IMR-90 (cell line): ENCODE results near the gene SPATA3. TPM values are rescaled to one million over a fixed set of nuclear protein-coding genes. Genes with fewer than 3 reads are reported as not detected.

Experiments used
- ATAC-seq: fragments of 200-7000 bp; cut with Tn5 transposase; 2 replicates; pipeline ENCODE4 v1.9.1; 2020; ENCODE audit warnings: low read depth, mild to moderate bottlenecking, moderate library complexity
- BruUV-seq: library from RNA; stranded (reverse); fragments of 400-500 nt; replicated peaks from 2 replicates; lab custom pipeline; 2021; lab: Mats Ljungman, UMichigan
- CTCF ChIA-PET: fragments of 300-600 bp; formaldehyde crosslinking; extraction: SDS; loops from one replicate; lab custom pipeline; 2021; ENCODE audit warnings: antibody characterized with exemption; lab: Yijun Ruan, JAX
- POLR2A ChIA-PET: fragments of 300-600 bp; sonication (Branson Sonifier 250); formaldehyde crosslinking; loops from one replicate; lab custom pipeline; 2022; ENCODE audit warnings: antibody characterized with exemption; ENCODE audit not compliant: unreplicated experiment; lab: Charles Lee
- DNase-seq: peaks from one replicate; pipeline ENCODE4 v3.0.0; 2013
- H2AFZ ChIP-seq: replicated peaks from 2 replicates; pipeline ENCODE3; 2013; ENCODE audit warnings: low read length, mild to moderate bottlenecking; ENCODE audit not compliant: poor library complexity
- H2AK5ac ChIP-seq: 2 replicates; pipeline ENCODE4 v1.6.1; 2013; ENCODE audit warnings: low read depth, low read length, inconsistent platforms
- H2AK9ac ChIP-seq: replicated peaks from 2 replicates; pipeline ENCODE3; 2013; ENCODE audit warnings: mild to moderate bottlenecking, low read depth, low read length, moderate library complexity; ENCODE audit not compliant: poor library complexity
- H2BK120ac ChIP-seq: 2 replicates; pipeline ENCODE4 v1.6.1; 2013; ENCODE audit warnings: low read depth, low read length, inconsistent platforms
- H2BK15ac ChIP-seq: 3 replicates; pipeline ENCODE4 v1.6.1; 2013; ENCODE audit warnings: low read depth, low read length, inconsistent platforms
- H2BK20ac ChIP-seq: 2 replicates; pipeline ENCODE4 v1.6.1; 2013; ENCODE audit warnings: low read depth, mild to moderate bottlenecking, inconsistent platforms, low read length, moderate library complexity
- H2BK5ac ChIP-seq: 2 replicates; pipeline ENCODE4 v1.6.1; 2013; ENCODE audit warnings: mild to moderate bottlenecking, low read depth, low read length, inconsistent platforms; ENCODE audit not compliant: poor library complexity, severe bottlenecking
- H3K14ac ChIP-seq: replicated peaks from 2 replicates; pipeline ENCODE4 v1.6.1; 2013; ENCODE audit warnings: low read depth, low read length, inconsistent platforms
- H3K18ac ChIP-seq: 2 replicates; pipeline ENCODE4 v1.6.1; 2013; ENCODE audit warnings: low read depth, low read length, control low read depth
- H3K23ac ChIP-seq: 2 replicates; pipeline ENCODE4 v1.6.1; 2013; ENCODE audit warnings: low read depth, low read length, inconsistent platforms
- H3K27ac ChIP-seq: 2 replicates; pipeline ENCODE4 v1.5.1; 2013; ENCODE audit warnings: mild to moderate bottlenecking, control low read depth, low read length; ENCODE audit not compliant: insufficient read depth
- H3K27me3 ChIP-seq: 2 replicates; pipeline ENCODE4 v1.6.1; 2013; ENCODE audit warnings: low read length; ENCODE audit not compliant: control insufficient read depth, insufficient read depth
- H3K36me3 ChIP-seq: 2 replicates; pipeline ENCODE4 v1.6.1; 2013; ENCODE audit warnings: low read length, mixed read lengths; ENCODE audit not compliant: control insufficient read depth, insufficient read depth
- H3K4ac ChIP-seq: 2 replicates; pipeline ENCODE4 v1.6.1; 2013; ENCODE audit warnings: low read depth, low read length, inconsistent platforms
- H3K4me1 ChIP-seq: 2 replicates; pipeline ENCODE4 v1.6.1; 2013; ENCODE audit warnings: low read length, mixed read lengths; ENCODE audit not compliant: control insufficient read depth, insufficient read depth
- H3K4me2 ChIP-seq: 2 replicates; pipeline ENCODE4 v1.6.1; 2013; ENCODE audit warnings: low read depth, mild to moderate bottlenecking, control low read depth, low read length, moderate library complexity
- H3K4me3 ChIP-seq: 2 replicates; pipeline ENCODE4 v1.5.1; 2013; ENCODE audit warnings: low read depth, mild to moderate bottlenecking, control low read depth, low read length, moderate library complexity; ENCODE audit not compliant: insufficient read depth
- H3K56ac ChIP-seq: 2 replicates; pipeline ENCODE4 v1.6.1; 2013; ENCODE audit warnings: low read length, inconsistent platforms; ENCODE audit not compliant: insufficient read depth; ENCODE audit errors: extremely low read depth
- H3K79me1 ChIP-seq, 2 experiments: 2 replicates each; pipeline ENCODE4 v1.6.1; 2013; ENCODE audit warnings: low read length in 2 of 2, inconsistent platforms in 1 of 2, low read depth in 1 of 2
- H3K9ac ChIP-seq: 2 replicates; pipeline ENCODE4 v1.6.1; 2013; ENCODE audit warnings: low read depth, low read length, control low read depth
- H3K9me1 ChIP-seq: 2 replicates; pipeline ENCODE4 v1.6.1; 2013; ENCODE audit warnings: low read length, inconsistent platforms; ENCODE audit not compliant: insufficient read depth
- H3K9me3 ChIP-seq: 2 replicates; pipeline ENCODE4 v1.6.1; 2013; ENCODE audit warnings: low read length; ENCODE audit not compliant: control insufficient read depth, insufficient read depth
- H4K20me1 ChIP-seq: 2 replicates; pipeline ENCODE4 v1.6.1; 2013; ENCODE audit warnings: low read length, inconsistent platforms; ENCODE audit not compliant: insufficient read depth
- H4K5ac ChIP-seq: 2 replicates; pipeline ENCODE4 v1.6.1; 2013; ENCODE audit warnings: mild to moderate bottlenecking, low read depth, low read length, control low read depth
- H4K8ac ChIP-seq, 2 experiments: 2 replicates each; pipeline ENCODE4 v1.6.1; 2013; ENCODE audit warnings: low read depth in 2 of 2, low read length in 2 of 2, control low read depth in 1 of 2, inconsistent platforms in 1 of 2
- H4K91ac ChIP-seq: 2 replicates; pipeline ENCODE4 v1.6.1; 2013; ENCODE audit warnings: low read depth, low read length, inconsistent platforms; ENCODE audit not compliant: insufficient read depth
- BHLHE40 ChIP-seq: fragments of 150-350 bp; IDR thresholded peaks from 2 replicates; pipeline ENCODE4 v1.6.1; 2016; ENCODE audit warnings: mild to moderate bottlenecking, low read depth, low read length
- CHD1 ChIP-seq: IDR thresholded peaks from 2 replicates; pipeline ENCODE4 v1.6.1; 2012; ENCODE audit warnings: low read depth, low read length, improper control_type of control experiment
- CTCF ChIP-seq: conservative IDR thresholded peaks from 2 replicates; pipeline ENCODE4 v1.5.1; 2012; ENCODE audit warnings: mild to moderate bottlenecking, low read depth, low read length, improper control_type of control experiment
- FOS ChIP-seq: fragments of 150-350 bp; IDR thresholded peaks from 2 replicates; pipeline ENCODE4 v1.6.1; 2016; ENCODE audit warnings: low read depth, low read length
- MAFK ChIP-seq: IDR thresholded peaks from 2 replicates; pipeline ENCODE4 v1.6.1; 2012; ENCODE audit warnings: low read depth, low read length, improper control_type of control experiment
- MAZ ChIP-seq: IDR thresholded peaks from 2 replicates; pipeline ENCODE4 v1.6.1; 2012; ENCODE audit warnings: low read depth, mild to moderate bottlenecking, low read length, improper control_type of control experiment, moderate library complexity, borderline replicate concordance
- POLR2A ChIP-seq: IDR thresholded peaks from 2 replicates; pipeline ENCODE4 v1.6.1; 2012; ENCODE audit warnings: mild to moderate bottlenecking, low read depth, low read length
- RAD21 ChIP-seq: IDR thresholded peaks from 2 replicates; pipeline ENCODE4 v1.6.1; 2012; ENCODE audit warnings: low read length, improper control_type of control experiment
- RCOR1 ChIP-seq: IDR thresholded peaks from 2 replicates; pipeline ENCODE4 v1.6.1; 2012; ENCODE audit warnings: mild to moderate bottlenecking, low read length, improper control_type of control experiment; ENCODE audit not compliant: insufficient replicate concordance
- USF2 ChIP-seq: fragments of 150-350 bp; IDR thresholded peaks from 2 replicates; pipeline ENCODE4 v1.6.1; 2017; ENCODE audit warnings: mild to moderate bottlenecking, antibody characterized with exemption, low read length, low read depth
- WGBS, 2 experiments: methylation state at CpG; one replicate each; pipeline versions ENCODE4 v1.1.5 to v1.1.7; 2013; ENCODE audit warnings: missing lambda C conversion rate in 2 of 2; ENCODE audit not compliant: insufficient read length in 1 of 2; ENCODE audit errors: extremely low coverage in 2 of 2; 5-methylcytosine and 5-hydroxymethylcytosine counted together
- dilution Hi-C: fragments of 300-500 bp; cut with HindIII; formaldehyde crosslinking; loops from one replicate; pipeline ENCODE4 v1.14.3; 2018; ENCODE audit warnings: low sequenced_read_pairs; ENCODE audit not compliant: unreplicated experiment
- in situ Hi-C: fragments of 300-500 bp; cut with MboI; formaldehyde crosslinking; loops from 3 replicates; pipeline ENCODE4 v1.14.3; 2019; ENCODE audit warnings: low sequenced_read_pairs, inconsistent platforms, mixed read lengths
- intact Hi-C: fragments of 100-400 bp; cut with micrococcal nuclease; formaldehyde crosslinking; loops from 2 replicates; pipeline ENCODE4 v1.10.0; 2022
- polyA plus RNA-seq, 3 experiments: library from polyadenylated mRNA; depleted of rRNA; stranded (reverse); fragments of >200 nt; gene quantifications; 2 replicates each; pipeline ENCODE4 v1.2.3, GENCODE V29; 2012; ENCODE audit warnings: low replicate concordance in 1 of 3
- total RNA-seq: library from RNA; depleted of rRNA; stranded (reverse); fragments of >200 nt; gene quantifications from 2 replicates; pipeline ENCODE4 v1.2.3, GENCODE V29; 2012

SPATA3 gene
- total and polyA plus RNA-seq, 2 of the 4 experiments (the other 2 are of a cell fraction), result not detected

DNA sequence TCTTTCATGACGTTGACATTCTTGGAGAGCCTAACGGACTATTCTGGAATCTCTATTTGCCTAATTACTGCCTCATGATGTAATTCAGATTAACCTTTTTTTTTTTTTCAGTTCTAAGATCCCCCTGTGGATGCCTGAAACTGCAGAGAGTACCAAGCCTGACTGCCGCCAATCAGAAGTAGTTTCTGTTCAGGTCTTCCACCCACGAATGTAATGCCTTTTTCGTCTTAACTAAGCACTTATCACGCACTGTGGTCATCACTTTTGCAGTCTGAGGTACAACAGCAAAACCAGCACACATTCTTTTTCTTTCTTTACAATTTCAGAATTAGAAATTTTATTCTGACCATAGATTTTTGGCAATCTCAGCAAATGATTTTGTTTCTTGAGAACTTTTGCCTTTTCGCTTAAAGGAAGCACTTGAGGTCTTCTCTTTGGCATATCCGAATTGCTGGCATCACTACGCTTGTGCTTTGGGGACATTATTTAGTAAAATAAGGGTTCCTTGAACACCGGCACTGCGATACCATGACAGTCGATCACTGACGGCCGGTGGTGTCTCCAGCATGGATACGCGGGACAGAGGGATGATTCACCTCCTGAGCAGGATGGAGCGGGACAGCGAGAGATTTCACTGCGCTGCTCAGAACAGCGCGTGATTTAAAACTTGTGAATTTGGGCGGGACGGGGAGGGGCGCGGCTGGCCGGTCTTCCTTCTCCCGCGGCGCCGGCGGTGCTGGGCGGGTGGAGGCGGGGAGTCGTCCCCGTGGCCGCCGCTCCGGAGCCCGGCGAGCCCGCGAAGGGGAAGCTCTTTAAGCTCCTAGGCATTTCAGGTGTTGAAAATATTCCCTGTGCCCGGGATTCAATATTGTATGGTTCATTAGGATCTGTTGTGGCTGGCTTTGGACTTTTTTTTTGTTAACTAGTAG is 38.8 kb upstream of the SPATA3 start:
- H3K56ac ChIP-seq, result no peak overlapping the region
- H3K9me1 ChIP-seq, result no peaks in the 10 kb centered on the region
- no peak overlapping the region for H2BK120ac ChIP-seq
- H4K5ac ChIP-seq, result no peak overlapping the region
- H3K4ac ChIP-seq, result no peak overlapping the region
- H2BK20ac ChIP-seq, result no peak overlapping the region
- no TSS peak for BruUV-seq
- DNase-seq (peak; percentile 49), ATAC-seq (peak; percentile 95)
- no peak overlapping the region for H3K18ac ChIP-seq
- dilution Hi-C loops, result no loop called here
- peaks cover 40% of the 10 kb centered on the region for H3K27me3 ChIP-seq
- CTCF ChIA-PET, result interaction anchor here (0.6 kb wide), 1 partner anchor 443 kb away, joined by 4 read pairs; no protein-coding TSS in a partner anchor
- H4K20me1 ChIP-seq, result no peaks in the 10 kb centered on the region
- WGBS, 2 experiments, result 14% methylated on average over 22 of the region's 43 CpGs; no CpG with 5 or more reads in 1 of the 2 experiments
- peak overlapping the region; percentile 77 for H2AFZ ChIP-seq
- H3K9ac ChIP-seq, result no peak overlapping the region; the same call in 1 of the 2 replicates
- H2BK5ac ChIP-seq, result no peak overlapping the region
- no peak overlapping the region for H3K23ac ChIP-seq
- H3K27ac ChIP-seq, result no peak overlapping the region
- TF ChIP-seq USF2, result no peak
- TF ChIP-seq RCOR1, result no peak
- no peak for TF ChIP-seq POLR2A
- TF ChIP-seq MAFK, result no peak
- TF ChIP-seq BHLHE40, result no peak
- no peak for TF ChIP-seq MAZ
- TF ChIP-seq CHD1, result no peak
- TF ChIP-seq FOS, result no peak
- TF ChIP-seq CTCF, result no peak
- no peak for TF ChIP-seq RAD21
- H2AK9ac ChIP-seq, result no peak overlapping the region
- no peak overlapping the region for H4K91ac ChIP-seq
- no peaks in the 10 kb centered on the region for H3K4me1 ChIP-seq
- no peak overlapping the region for H2BK15ac ChIP-seq
- in situ Hi-C loops, result no loop called here
- H4K8ac ChIP-seq, result no peak overlapping the region
- H2AK5ac ChIP-seq, result no peak overlapping the region
- POLR2A ChIA-PET, result interaction anchor here (0.6 kb wide), 1 partner anchor 9 kb away, joined by 4 read pairs; no protein-coding TSS in a partner anchor
- no peaks in the 10 kb centered on the region for H3K79me1 ChIP-seq
- H3K4me2 ChIP-seq, result peak overlapping the region; percentile 65
- H3K4me3 ChIP-seq, result peak overlapping the region; percentile 9
- intact Hi-C loops, result loop anchor here (10.0 kb wide), 1 partner anchor 58 kb away; no protein-coding TSS in a partner anchor
- no peaks in the 10 kb centered on the region for H3K36me3 ChIP-seq
- H3K9me3 ChIP-seq, result peaks cover 3% of the 10 kb centered on the region; the same call in 1 of the 2 replicates
- no peak overlapping the region for H3K14ac ChIP-seq
